Natural killer cell (primary cell): ENCODE data around the gene POU2F1. TPM values are rescaled to one million over a fixed set of nuclear protein-coding genes. Genes with fewer than 3 reads are reported as not detected.

Source experiments
- ATAC-seq, 3 donors: fragments of 150-1000 bp in 2 of 3; fragments of 200-7000 bp in 1 of 3; cut with Tn5 transposase; 1 replicate in 1 of 3; 2 replicates in 2 of 3; pipeline ENCODE4 v1.10.0; 2021; ENCODE audit warnings: mild to moderate bottlenecking in 2 of 3, moderate library complexity in 2 of 3
- DNase-seq, 2 donors: peaks; one replicate each; pipeline versions ENCODE4 v3.0.0 to v3.0.0-alpha.2; 2013 to 2021; ENCODE audit warnings: mixed read lengths in 1 of 2
- H3K27ac ChIP-seq: one replicate; pipeline ENCODE4 v1.5.1; 2013; ENCODE audit warnings: mild to moderate bottlenecking, low read length
- H3K27me3 ChIP-seq: one replicate; pipeline ENCODE4 v1.6.1; 2013; ENCODE audit warnings: low read length; ENCODE audit not compliant: control insufficient read depth, insufficient read depth
- H3K36me3 ChIP-seq: one replicate; pipeline ENCODE4 v1.6.1; 2013; ENCODE audit warnings: low read length; ENCODE audit not compliant: control insufficient read depth, insufficient read depth
- H3K4me1 ChIP-seq: one replicate; pipeline ENCODE4 v1.6.1; 2013; ENCODE audit warnings: low read length; ENCODE audit not compliant: control insufficient read depth, insufficient read depth
- H3K4me3 ChIP-seq: one replicate; pipeline ENCODE4 v1.5.1; 2013; ENCODE audit warnings: low read length
- H3K9me3 ChIP-seq: one replicate; pipeline ENCODE4 v1.6.1; 2013; ENCODE audit warnings: low read length; ENCODE audit not compliant: control insufficient read depth, insufficient read depth
- H3K27ac Mint-ChIP-seq, 2 donors: one replicate each; pipeline ENCODE4 v1.8.0; 2022; ENCODE audit warnings: mild to moderate bottlenecking in 2 of 2, mixed read lengths in 2 of 2, moderate library complexity in 1 of 2
- H3K27me3 Mint-ChIP-seq, 2 donors: one replicate each; pipeline ENCODE4 v1.8.0; 2022; ENCODE audit warnings: low read depth in 2 of 2, mixed read lengths in 2 of 2
- H3K36me3 Mint-ChIP-seq: one replicate; pipeline ENCODE4 v1.8.0; 2022; ENCODE audit warnings: mixed read lengths
- H3K4me1 Mint-ChIP-seq, 2 donors: one replicate each; pipeline ENCODE4 v1.8.0; 2022; ENCODE audit warnings: mixed read lengths in 2 of 2
- H3K4me3 Mint-ChIP-seq: one replicate; pipeline ENCODE4 v1.8.0; 2022; ENCODE audit warnings: mild to moderate bottlenecking, moderate library complexity, mixed read lengths
- H3K9me3 Mint-ChIP-seq, 2 donors: one replicate each; pipeline ENCODE4 v1.8.0; 2022; ENCODE audit warnings: mixed read lengths in 2 of 2
- CTCF ChIP-seq: fragments of 200-600 bp; IDR thresholded peaks from one replicate; pipeline ENCODE4 v1.8.0; 2022; ENCODE audit warnings: antibody characterized with exemption
- WGBS: methylation state at CpG from one replicate; pipeline ENCODE4 v1.1.7; 2013; ENCODE audit warnings: missing lambda C conversion rate; ENCODE audit not compliant: insufficient coverage; 5-methylcytosine and 5-hydroxymethylcytosine counted together
- intact Hi-C: fragments of 100-400 bp; cut with micrococcal nuclease; formaldehyde crosslinking; loops from one replicate; pipeline ENCODE4 v1.14.2; 2022
- total RNA-seq, 4 donors: library from RNA; stranded (reverse); fragments of 120-200 nt in 1 of 4; gene quantifications; one replicate each; pipeline versions ENCODE4 v1.2.3 to v1.2.4, GENCODE V29; 2013 to 2022

Gene POU2F1
- total RNA-seq, 3 donors from 2014 or later (not counting 1 experiment from before 2014, with no cell fraction given) = 39.8 to 44.6 (median 40.9) TPM

GRCh38 chr1:167175901-167176300 lies 44.8 kb upstream of the POU2F1 start:
- Histone ChIP-seq H3K36me3 (no peaks in the 10 kb centered on the region), H3K27ac (no peak overlapping the region), H3K4me1 (no peaks in the 10 kb centered on the region), H3K4me3 (no peak overlapping the region), H3K9me3 (no peaks in the 10 kb centered on the region), H3K27me3 (no peaks in the 10 kb centered on the region)
- no peaks in the 10 kb centered on the region for H3K9me3 Mint-ChIP-seq
- H3K27me3 Mint-ChIP-seq = peaks cover 11 to 26% of the 10 kb centered on the region in 2 donors
- intact Hi-C loops = no loop called here
- H3K4me1 Mint-ChIP-seq = no peaks in the 10 kb centered on the region
- no peak for TF ChIP-seq CTCF
- H3K27ac Mint-ChIP-seq = no peak overlapping the region
- DNase-seq = no peak
- ATAC-seq = no peak
- no peaks in the 10 kb centered on the region for H3K36me3 Mint-ChIP-seq
- no peak overlapping the region for H3K4me3 Mint-ChIP-seq

- Histone ChIP-seq H3K36me3 (no peaks in the 10 kb centered on the region), H3K27me3 (no peaks in the 10 kb centered on the region), H3K4me3 (no peak overlapping the region), H3K4me1 (no peaks in the 10 kb centered on the region), H3K27ac (no peak overlapping the region), H3K9me3 (no peaks in the 10 kb centered on the region)
- intact Hi-C loops = no loop called here
- Mint-ChIP-seq H3K27ac (no peak overlapping the region), H3K27me3 (peaks cover 4 to 16% of the 10 kb centered on the region in 2 donors), H3K9me3 (no peaks in the 10 kb centered on the region), H3K4me3 (no peak overlapping the region), H3K4me1 (no peaks in the 10 kb centered on the region), H3K36me3 (no peaks in the 10 kb centered on the region)
- ATAC-seq = no peak
- no CpG with 5 or more reads among the region's 1 CpG for WGBS
- DNase-seq = no peak
- TF ChIP-seq CTCF = no peak
Measured at GRCh38 chr1:167178831-167179230, 41.9 kb upstream of the POU2F1 start.

- no peaks in the 10 kb centered on the region for H3K27me3 ChIP-seq
- intact Hi-C loops = no loop called here
- no peak overlapping the region for H3K27ac ChIP-seq
- no peak for TF ChIP-seq CTCF
- no peak for ATAC-seq
- DNase-seq = no peak
- no peaks in the 10 kb centered on the region for H3K4me1 ChIP-seq
- H3K27ac Mint-ChIP-seq = no peak overlapping the region
- H3K4me3 ChIP-seq = no peak overlapping the region
- no peaks in the 10 kb centered on the region for H3K9me3 ChIP-seq
- peaks cover 0 to 2% of the 10 kb centered on the region in 2 donors for H3K27me3 Mint-ChIP-seq
- no peaks in the 10 kb centered on the region for H3K36me3 ChIP-seq
- H3K4me1 Mint-ChIP-seq = no peaks in the 10 kb centered on the region
- H3K4me3 Mint-ChIP-seq = no peak overlapping the region
- H3K36me3 Mint-ChIP-seq = no peaks in the 10 kb centered on the region
- H3K9me3 Mint-ChIP-seq = no peaks in the 10 kb centered on the region
Measured at GRCh38 chr1:167182571-167183320, 37.9 kb upstream of the POU2F1 start.

GRCh38 chr1:167184081-167184480 lies 36.6 kb upstream of the POU2F1 start:
- no peak overlapping the region for H3K4me3 Mint-ChIP-seq
- Histone ChIP-seq H3K27me3 (no peaks in the 10 kb centered on the region), H3K4me3 (no peak overlapping the region), H3K36me3 (no peaks in the 10 kb centered on the region), H3K27ac (no peak overlapping the region), H3K4me1 (no peaks in the 10 kb centered on the region), H3K9me3 (no peaks in the 10 kb centered on the region)
- no peaks in the 10 kb centered on the region for H3K36me3 Mint-ChIP-seq
- 45% methylated on average over 1 of the region's 2 CpGs for WGBS
- peaks cover 0 to 5% of the 10 kb centered on the region in 2 donors for H3K27me3 Mint-ChIP-seq
- H3K27ac Mint-ChIP-seq = no peak overlapping the region
- H3K9me3 Mint-ChIP-seq = no peaks in the 10 kb centered on the region
- no peak for ATAC-seq
- DNase-seq = no peak
- H3K4me1 Mint-ChIP-seq = no peaks in the 10 kb centered on the region
- intact Hi-C loops = no loop called here
- TF ChIP-seq CTCF = no peak
